SHP77 (cell line): ENCODE measurements around the gene RAB10.
"Not testable (repeated sequence)": the region's sequence is repeated elsewhere in the genome, so short reads cannot be mapped to it uniquely, and the experiment has no call there.

Source experiments
- DNase-seq, 2 experiments: peaks; one replicate each; lab custom pipeline; 2025; lab: John Stamatoyannopoulos, UW

RAB10 gene

GRCh38 chr2:26033818-26034636, at the start of gene RAB10:
RAB10 (plus strand) TSS chr2:26034084; CDS start chr2:26034609, 525 bp downstream.
- DNase-seq: peak; percentile 97 to 98

DNA sequence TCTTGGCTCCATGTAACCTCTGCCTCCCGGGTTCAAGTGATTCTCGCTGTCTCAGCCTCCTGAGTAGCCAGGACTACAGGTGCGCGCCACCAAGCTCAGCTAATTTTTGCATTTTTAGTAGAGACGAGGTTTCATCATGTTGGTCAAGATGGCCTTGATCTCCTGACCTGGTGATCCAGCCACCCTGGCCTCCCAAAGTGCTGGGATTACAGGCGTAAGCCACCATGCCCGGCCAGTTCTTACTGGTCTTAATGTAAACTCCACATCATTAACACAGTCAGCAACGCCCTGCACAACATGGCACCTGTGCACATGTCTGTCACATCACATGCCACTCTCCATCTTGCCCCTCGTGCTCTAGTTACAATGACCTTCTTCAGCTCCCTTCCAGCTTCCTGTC, 45.8 kb upstream of the RAB10 start:
- DNase-seq: no peak

- no peak for DNase-seq
Measured at GRCh38 chr2:25989154-25989553, 44.7 kb upstream of the RAB10 start.

GRCh38 chr2:25991965-25992364, 41.9 kb upstream of the RAB10 start:
- DNase-seq: no peak

DNA sequence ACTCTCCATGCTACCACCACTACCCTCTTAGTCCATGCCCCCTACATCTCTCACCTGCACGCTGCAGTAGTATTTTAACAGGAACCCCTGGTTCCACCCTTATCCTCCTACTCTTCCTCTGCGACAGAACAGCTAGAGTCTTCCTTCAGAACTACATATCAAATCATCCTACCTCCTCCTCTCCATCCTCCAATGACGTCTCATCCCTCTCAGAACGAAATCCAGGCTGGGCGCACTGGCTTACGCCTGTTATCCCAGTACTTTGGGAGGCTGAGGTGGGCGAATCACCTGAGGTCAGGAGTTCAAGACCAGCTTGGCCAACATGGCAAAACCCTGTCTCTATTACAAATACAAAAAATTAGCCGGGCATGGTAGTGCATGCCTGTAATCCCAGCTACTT, 41.3 kb upstream of the RAB10 start:
- no peak for DNase-seq

- DNase-seq: no peak
Measured at GRCh38 chr2:25993049-25993448, 40.8 kb upstream of the RAB10 start.

DNA sequence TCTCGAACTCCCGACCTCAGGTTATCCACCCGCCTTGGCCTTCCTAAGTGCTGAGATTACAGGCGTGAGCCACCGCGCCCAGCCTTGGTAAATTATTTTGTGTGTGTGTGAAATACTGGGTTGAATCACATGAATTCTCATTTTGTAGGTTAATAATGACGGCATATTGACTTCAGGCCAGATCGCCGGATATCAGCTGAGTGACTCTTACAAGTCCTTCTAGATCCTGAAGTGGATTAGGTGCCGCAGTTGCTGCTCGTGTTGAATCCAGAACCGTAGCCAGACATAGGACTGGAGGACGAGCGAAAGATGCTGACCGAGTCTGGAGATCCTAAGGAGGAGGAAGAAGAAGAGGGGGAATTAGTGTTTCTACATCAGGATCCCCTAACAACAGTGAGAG, 39.4 kb upstream of the RAB10 start:
- DNase-seq: no peak

DNA sequence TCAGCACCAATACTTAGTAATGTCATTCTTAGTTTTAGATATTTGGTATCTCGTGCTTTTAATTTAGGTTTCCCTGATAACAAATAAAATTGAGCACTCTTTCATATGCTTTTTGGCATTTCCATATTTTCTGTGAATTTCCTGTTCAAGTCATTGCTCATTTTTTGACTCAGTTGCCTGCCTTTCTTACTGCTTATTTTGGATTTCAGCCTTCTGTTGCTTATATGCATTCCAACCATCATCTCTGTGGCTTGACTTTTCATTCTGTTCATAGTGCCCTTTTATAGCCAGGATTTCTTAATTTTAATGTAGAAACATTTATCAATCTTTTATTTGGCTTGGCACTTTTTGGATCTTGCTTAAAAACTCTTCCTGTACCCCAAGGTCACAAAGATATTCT, 37.0 kb upstream of the RAB10 start:
- DNase-seq: no peak

DNA sequence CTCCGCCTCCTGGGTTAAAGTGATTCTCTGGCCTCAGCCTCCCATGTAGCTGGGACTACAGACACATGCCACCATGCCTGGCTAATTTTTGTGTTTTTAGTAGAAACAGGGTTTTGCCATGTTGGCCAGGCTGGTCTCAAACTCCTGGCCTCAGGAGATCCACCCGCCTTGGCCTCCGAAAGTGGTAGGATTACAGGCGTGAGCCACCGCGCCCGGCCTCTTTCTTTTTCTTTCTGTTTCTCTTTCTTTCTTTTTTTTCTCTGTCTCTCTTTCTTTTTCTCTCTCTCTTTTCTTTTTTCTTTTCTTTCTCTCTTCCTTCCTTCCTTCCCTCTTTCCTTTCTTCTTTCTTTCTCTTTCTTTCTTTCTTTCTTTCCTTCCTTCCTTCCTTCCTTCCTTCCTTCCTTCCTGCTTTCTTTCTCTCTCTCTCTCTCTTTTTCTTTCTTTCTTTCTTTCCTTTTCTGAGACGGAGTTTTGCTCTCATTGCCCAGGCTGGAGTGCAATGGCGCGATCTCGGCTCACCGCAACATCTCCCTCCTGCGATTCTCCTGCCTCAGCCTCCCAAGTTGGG, 35.0 kb upstream of the RAB10 start:
- DNase-seq: not testable (repeated sequence)

DNA sequence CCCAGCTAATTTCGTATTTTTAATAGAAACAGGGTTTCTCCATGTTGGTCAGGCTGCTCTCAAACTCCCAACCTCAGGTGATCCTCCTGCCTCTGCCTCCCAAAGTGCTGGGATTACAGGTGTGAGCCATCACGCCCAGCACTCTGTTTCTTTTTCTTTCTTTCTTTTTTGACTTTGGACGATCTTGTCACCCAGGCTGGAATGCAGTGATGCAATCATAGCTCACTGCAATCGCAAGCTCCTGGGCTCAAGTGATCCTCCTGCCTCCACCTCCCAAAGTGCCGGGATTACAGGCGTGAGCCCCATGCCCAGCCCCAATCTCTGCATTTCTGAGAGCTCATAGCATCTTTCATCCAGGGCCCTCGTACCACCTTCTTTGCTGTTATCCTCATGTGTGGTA, 34.5 kb upstream of the RAB10 start:
- DNase-seq: not testable (repeated sequence)

GRCh38 chr2:26000561-26001082, 33.3 kb upstream of the RAB10 start:
- no peak for DNase-seq

- DNase-seq: no peak
Measured at GRCh38 chr2:26001743-26002351, 32.0 kb upstream of the RAB10 start.

DNA sequence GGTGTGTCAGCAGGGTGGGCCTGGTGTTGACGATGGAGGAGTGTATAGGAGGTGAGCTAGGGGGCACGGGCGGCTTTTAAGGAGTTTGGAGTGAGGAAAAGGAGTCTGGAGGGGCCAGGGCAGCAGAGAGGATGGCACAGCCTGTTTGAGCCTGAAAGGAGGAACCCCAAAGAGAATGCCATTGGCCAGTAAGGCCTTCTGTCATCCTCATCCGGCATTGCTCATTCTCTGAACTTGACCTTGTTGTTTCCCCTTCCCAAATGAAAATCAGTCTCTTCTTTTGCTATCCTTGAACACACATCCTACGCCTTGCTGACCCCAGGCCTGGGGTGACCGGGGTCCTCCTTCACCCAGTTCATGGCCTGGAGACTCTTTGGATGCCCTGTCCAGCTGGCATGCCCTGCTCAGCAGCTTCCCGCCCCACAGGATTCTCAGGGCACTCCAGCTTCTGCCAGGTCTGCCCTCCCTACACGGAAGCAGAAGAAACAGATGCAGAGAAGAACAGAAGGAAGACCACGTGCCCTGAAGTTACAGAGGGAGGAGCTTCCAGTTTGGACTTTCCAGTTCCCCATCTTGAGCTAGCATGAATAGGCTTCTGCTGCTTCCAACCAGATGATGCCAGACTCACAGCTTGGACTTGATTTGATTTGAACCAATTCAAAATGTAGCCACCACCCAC, 31.1 kb upstream of the RAB10 start:
- no peak for DNase-seq

DNA sequence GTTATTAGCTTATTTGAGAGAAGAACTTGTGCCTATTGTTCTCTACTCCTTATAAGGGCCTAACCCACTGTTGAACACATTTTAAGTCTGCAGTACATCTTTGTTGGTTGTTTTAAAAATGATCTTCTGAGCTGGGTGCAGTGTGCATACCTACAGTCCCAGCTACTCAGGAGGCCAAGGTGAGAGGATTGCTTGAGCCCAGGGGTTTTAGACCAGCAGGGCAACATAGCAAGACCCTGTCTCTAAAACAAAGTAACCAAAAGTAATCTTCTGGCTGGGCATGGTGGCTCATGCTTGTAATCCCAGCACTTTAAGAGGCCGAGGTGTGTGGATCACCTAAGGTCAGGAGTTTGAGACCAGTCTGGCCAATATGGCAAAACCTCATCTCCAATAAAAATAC, 25.8 kb upstream of the RAB10 start:
- DNase-seq: no peak

DNA sequence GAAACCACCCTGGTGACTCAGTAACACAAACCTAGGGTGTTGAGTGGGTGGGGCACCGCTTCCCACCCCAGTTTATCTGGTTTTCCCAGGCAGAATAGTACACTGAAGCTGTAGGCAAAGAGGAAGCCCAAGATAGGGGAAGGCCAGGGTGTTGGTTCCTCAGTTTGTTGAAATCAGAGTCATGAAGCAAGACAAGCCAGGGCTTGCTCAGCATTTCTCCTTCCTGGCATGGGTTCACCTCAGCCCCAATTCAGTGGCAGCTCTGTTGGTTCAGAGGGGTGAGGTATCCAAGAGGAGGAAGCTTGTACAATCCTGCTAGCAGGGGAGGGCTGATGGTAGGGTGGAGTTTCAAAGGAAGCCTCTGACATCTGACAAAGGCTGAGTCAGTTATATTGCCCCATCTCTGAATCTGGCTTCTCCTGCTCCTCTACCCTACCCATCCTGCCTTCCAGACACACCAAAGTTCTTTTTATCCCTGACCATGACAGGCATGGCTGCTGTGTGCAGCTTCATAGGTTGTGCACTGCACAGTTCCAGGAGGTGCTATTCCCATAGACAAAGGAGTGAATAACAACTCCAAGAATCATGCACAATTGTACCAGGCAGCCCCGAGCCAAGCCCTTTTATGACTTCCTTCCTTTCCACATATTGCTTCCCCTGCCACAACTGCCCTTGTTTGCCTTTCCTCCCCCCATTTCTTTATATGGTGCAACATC, 24.9 kb upstream of the RAB10 start:
- no peak for DNase-seq

GRCh38 chr2:26009567-26009963, 24.3 kb upstream of the RAB10 start:
- DNase-seq: no peak

GRCh38 chr2:26010943-26011342, 22.9 kb upstream of the RAB10 start:
- no peak for DNase-seq

- no peak for DNase-seq
Measured at GRCh38 chr2:26011609-26011989, 22.3 kb upstream of the RAB10 start.

DNA sequence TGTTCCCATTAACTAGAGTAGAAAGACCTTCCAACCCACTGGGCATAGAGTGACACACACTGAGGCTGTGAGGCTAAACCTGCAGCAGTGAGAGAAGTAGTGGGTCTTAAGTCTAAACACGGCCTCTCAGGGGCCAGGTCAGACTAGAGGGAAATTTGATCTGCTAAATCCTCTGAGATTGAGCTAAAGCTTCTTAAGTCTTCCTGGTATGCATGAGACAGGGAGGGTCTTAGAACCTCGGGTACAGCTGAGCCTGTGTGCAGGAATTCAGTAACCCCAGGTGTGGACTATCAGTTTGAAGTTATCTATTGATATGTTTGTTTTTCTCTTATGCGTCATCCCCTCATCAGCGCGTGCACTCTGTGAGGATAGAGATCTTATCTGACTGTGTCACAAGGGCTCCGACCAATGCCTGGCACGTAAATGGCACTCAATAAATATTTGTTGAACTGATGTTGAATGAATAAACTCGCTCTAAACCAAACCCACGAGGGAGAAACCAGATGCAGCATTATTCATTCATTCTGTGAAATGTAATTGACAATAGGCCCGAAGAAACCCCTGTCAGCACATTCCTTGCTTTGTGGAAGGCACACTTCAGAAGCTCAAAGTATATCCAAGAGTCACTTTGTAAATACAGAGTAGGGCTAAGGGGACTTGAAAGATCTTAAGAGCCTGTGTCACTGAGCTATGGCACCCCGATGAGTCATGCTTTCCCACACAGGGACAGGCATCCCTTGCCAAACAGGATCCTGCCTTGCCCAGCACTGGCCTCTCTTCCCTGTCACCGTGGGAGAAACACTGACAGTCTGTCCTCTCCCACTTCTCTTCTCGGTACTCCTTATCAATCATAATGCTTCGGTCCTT, 21.7 kb upstream of the RAB10 start:
- peak; percentile 56 to 76 for DNase-seq

- DNase-seq: no peak
Measured at GRCh38 chr2:26013668-26014067, 20.2 kb upstream of the RAB10 start.
